Liver (tissue), 9 donors: ENCODE measurements around the gene MMP25. TPM values are rescaled to one million over a fixed set of nuclear protein-coding genes. Genes with fewer than 3 reads are reported as not detected.

Experiments
- DNase-seq: peaks from one replicate; pipeline ENCODE4 v3.0.0-alpha.2; 2017; ENCODE audit warnings: low spot score
- H3K27ac ChIP-seq, 2 donors: one replicate each; pipeline ENCODE4 v1.7.0; 2013; ENCODE audit warnings: inconsistent platforms in 2 of 2, low read length in 2 of 2, control low read depth in 1 of 2, low read depth in 1 of 2, mild to moderate bottlenecking in 1 of 2
- H3K27me3 ChIP-seq, 4 donors: one replicate each; pipeline versions ENCODE4 v1.6.1 to v1.7.0; 2013; ENCODE audit warnings: low read length in 3 of 4, inconsistent platforms in 1 of 4, mild to moderate bottlenecking in 1 of 4, moderate library complexity in 1 of 4; ENCODE audit not compliant: control insufficient read depth in 4 of 4, insufficient read depth in 4 of 4
- H3K36me3 ChIP-seq, 4 donors: one replicate each; pipeline versions ENCODE4 v1.6.1 to v1.7.0; 2013; ENCODE audit warnings: low read length in 3 of 4, mild to moderate bottlenecking in 3 of 4, low read depth in 1 of 4, moderate library complexity in 1 of 4; ENCODE audit not compliant: control insufficient read depth in 4 of 4, insufficient read depth in 3 of 4
- H3K4me1 ChIP-seq, 4 donors: one replicate each; pipeline versions ENCODE4 v1.6.1 to v1.7.0; 2013; ENCODE audit warnings: low read length in 3 of 4, mild to moderate bottlenecking in 3 of 4, moderate library complexity in 1 of 4; ENCODE audit not compliant: control insufficient read depth in 4 of 4, insufficient read depth in 4 of 4
- H3K4me3 ChIP-seq, 3 donors: one replicate each; pipeline versions ENCODE4 v1.6.1 to v1.7.0; 2013; ENCODE audit warnings: low read length in 3 of 3, control low read depth in 1 of 3, low read depth in 1 of 3, mild to moderate bottlenecking in 1 of 3
- H3K9ac ChIP-seq, 2 donors: one replicate each; pipeline ENCODE4 v1.7.0; 2013; ENCODE audit warnings: low read length in 2 of 2, mild to moderate bottlenecking in 2 of 2, moderate library complexity in 2 of 2, control low read depth in 1 of 2, low read depth in 1 of 2
- H3K9me3 ChIP-seq, 4 donors: one replicate each; pipeline versions ENCODE4 v1.6.1 to v1.7.0; 2013; ENCODE audit warnings: low read length in 3 of 4; ENCODE audit not compliant: control insufficient read depth in 4 of 4
- CTCF ChIP-seq: fragments of 150-350 bp; IDR thresholded peaks from 2 replicates; pipeline ENCODE4 v1.5.1; 2017; ENCODE audit warnings: improper control_type of control experiment, low read depth, low read length; ENCODE audit not compliant: missing input control
- FOXA2 ChIP-seq: IDR thresholded peaks from 2 replicates; pipeline ENCODE4 v1.6.1; 2016; ENCODE audit warnings: antibody characterized with exemption
- HNF4A ChIP-seq, 2 donors: conservative IDR thresholded peaks; 2 replicates each; pipeline ENCODE4 v1.6.1; 2016; ENCODE audit warnings: antibody characterized with exemption in 2 of 2, mild to moderate bottlenecking in 2 of 2
- HNF4G ChIP-seq: IDR thresholded peaks from 2 replicates; pipeline ENCODE4 v1.6.1; 2016; ENCODE audit warnings: antibody characterized with exemption
- JUND ChIP-seq, 2 donors: IDR thresholded peaks; 2 replicates each; pipeline ENCODE4 v1.6.1; 2016; ENCODE audit warnings: antibody characterized with exemption in 2 of 2
- MAX ChIP-seq: IDR thresholded peaks from 2 replicates; pipeline ENCODE4 v1.6.1; 2016; ENCODE audit warnings: antibody characterized with exemption
- NR2F2 ChIP-seq: IDR thresholded peaks from 2 replicates; pipeline ENCODE4 v1.6.1; 2016; ENCODE audit warnings: antibody characterized with exemption
- RAD21 ChIP-seq, 2 donors: IDR thresholded peaks; 2 replicates each; pipeline ENCODE4 v1.6.1; 2016; ENCODE audit warnings: antibody characterized with exemption in 2 of 2, mild to moderate bottlenecking in 2 of 2
- RXRA ChIP-seq, 2 donors: IDR thresholded peaks; 2 replicates each; pipeline ENCODE4 v1.6.1; 2017 to 2018; ENCODE audit warnings: antibody characterized with exemption in 2 of 2, mild to moderate bottlenecking in 1 of 2
- TAF1 ChIP-seq: conservative IDR thresholded peaks from 2 replicates; pipeline ENCODE4 v1.6.1; 2016; ENCODE audit warnings: antibody characterized with exemption, mild to moderate bottlenecking
- ZBTB33 ChIP-seq: IDR thresholded peaks from 2 replicates; pipeline ENCODE4 v1.6.1; 2016; ENCODE audit warnings: antibody characterized with exemption
- WGBS: extraction: QIAGEN DNeasy Blood & Tissue Kit; methylation state at CpG from one replicate; pipeline ENCODE4 v1.1.7; 2013; 5-methylcytosine and 5-hydroxymethylcytosine counted together
- polyA plus RNA-seq, 2 donors: library from polyadenylated mRNA; stranded (reverse) in 1 of 2; unstranded in 1 of 2; fragments of 200-250 nt in 1 of 2; fragments of >200 nt in 1 of 2; fragmentation: Nextera tagmentation in 1 of 2; extraction: Ambion mirVana in 1 of 2; gene quantifications; one replicate each; pipeline versions ENCODE4 v1.2.1 to v1.2.3, GENCODE V29; 2013 to 2015
- total RNA-seq, 2 donors: library from RNA; depleted of rRNA; stranded (reverse); fragments of >200 nt; gene quantifications; one replicate each; pipeline ENCODE4 v1.2.3, GENCODE V29; 2014
- TF ChIP-seq, protein P1 (sequence below): IDR thresholded peaks from 2 replicates; pipeline ENCODE4 v1.6.1; 2016; ENCODE audit warnings: antibody characterized with exemption, mild to moderate bottlenecking
- donor health status: healthy.
- donor health status: healthy.
- donor health status: healthy.
- donor health status: healthy.
- donor health status: healthy.

The MMP25 gene
- total and polyA plus RNA-seq, 4 donors: 0.47 to 2.7 (median 0.96) TPM

DNA sequence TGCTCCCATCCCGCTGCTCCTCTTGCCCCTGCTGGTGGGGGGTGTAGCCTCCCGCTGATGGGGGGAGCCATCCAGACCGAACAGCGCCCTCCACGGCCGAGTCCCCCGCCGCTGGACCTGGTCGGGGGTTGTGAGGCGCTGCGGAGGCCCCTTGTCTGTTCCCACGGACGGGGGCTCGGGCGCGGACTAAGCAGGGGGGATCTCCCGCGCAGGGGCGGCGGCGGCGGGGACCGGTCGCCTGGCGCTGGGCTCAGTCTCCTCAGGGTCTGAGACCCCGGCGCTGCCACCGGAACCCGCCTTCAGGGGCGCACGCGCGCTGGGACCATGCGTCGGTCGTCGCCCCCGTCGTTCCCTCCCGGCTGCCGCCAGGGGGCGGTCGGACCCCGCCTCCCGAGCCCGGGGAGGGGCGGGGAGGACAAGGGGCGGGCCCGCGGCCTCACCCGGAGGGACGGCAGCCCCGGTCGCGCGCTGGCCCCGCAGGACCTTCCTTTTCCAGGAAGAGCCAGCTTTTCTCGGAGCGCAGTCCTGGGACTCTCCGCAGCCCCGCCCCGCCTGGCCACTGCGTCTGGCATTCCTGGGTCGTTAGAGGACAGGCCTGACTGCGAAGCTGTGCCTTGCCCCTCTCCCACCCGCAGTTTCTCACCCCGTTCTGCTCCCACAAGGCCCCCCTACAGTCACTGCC is 12.8 kb downstream of the MMP25 start (continued):
- TF ChIP-seq, protein P1, sequence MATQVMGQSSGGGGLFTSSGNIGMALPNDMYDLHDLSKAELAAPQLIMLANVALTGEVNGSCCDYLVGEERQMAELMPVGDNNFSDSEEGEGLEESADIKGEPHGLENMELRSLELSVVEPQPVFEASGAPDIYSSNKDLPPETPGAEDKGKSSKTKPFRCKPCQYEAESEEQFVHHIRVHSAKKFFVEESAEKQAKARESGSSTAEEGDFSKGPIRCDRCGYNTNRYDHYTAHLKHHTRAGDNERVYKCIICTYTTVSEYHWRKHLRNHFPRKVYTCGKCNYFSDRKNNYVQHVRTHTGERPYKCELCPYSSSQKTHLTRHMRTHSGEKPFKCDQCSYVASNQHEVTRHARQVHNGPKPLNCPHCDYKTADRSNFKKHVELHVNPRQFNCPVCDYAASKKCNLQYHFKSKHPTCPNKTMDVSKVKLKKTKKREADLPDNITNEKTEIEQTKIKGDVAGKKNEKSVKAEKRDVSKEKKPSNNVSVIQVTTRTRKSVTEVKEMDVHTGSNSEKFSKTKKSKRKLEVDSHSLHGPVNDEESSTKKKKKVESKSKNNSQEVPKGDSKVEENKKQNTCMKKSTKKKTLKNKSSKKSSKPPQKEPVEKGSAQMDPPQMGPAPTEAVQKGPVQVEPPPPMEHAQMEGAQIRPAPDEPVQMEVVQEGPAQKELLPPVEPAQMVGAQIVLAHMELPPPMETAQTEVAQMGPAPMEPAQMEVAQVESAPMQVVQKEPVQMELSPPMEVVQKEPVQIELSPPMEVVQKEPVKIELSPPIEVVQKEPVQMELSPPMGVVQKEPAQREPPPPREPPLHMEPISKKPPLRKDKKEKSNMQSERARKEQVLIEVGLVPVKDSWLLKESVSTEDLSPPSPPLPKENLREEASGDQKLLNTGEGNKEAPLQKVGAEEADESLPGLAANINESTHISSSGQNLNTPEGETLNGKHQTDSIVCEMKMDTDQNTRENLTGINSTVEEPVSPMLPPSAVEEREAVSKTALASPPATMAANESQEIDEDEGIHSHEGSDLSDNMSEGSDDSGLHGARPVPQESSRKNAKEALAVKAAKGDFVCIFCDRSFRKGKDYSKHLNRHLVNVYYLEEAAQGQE: peak; percentile 48
- TF ChIP-seq NR2F2: peak; percentile 48
- TF ChIP-seq HNF4A (conservative IDR thresholded peaks at IDR 0.05): peak in 1 of 2 donors; percentile 46
- TF ChIP-seq RAD21 (IDR thresholded peaks at IDR 0.05): peak; percentile 79 to 83
- no peak for TF ChIP-seq HNF4G

DNA sequence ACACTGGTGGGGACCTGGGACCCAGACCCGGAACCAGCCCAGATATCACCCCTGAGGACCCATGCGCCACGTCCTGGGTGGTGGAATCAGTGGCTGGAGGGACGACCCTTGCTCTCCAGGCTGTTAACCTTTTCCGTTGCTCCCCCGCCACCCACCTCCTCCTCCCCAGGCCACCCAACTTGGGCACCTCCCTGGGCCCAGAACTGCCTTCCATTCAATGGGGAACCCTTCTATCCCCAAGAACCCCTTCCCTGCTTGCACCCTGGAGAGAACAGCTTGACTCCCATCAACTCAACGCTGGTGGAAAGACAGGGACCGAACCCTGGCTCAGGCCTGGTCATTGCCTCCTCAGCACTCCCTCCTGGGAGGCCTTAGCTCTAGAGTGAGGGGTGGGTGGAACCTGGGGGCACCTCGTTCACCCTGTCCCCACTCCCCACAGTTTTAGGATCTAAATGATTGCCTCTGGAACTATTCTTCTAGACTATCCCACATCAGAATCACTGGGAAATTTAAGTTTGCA is 13.4 kb downstream of the MMP25 start:
- Histone ChIP-seq H3K36me3 (no peaks in the 10 kb centered on the region), H3K4me1 (peaks cover 6 to 22% (median 20%) of the 10 kb centered on the region in 4 donors), H3K9me3 (no peaks in the 10 kb centered on the region), H3K27ac (peak overlapping the region; percentile 85 to 89), H3K9ac (peak overlapping the region in 1 of 2 donors; percentile 23), H3K27me3 (no peaks in the 10 kb centered on the region), H3K4me3 (peak overlapping the region; percentile 2 to 89 (median 21))
- DNase-seq: no peak
- TF ChIP-seq NR2F2 (peak; percentile 4), TAF1 (no peak), CTCF (no peak), ZBTB33 (no peak), MAX (no peak), FOXA2 (no peak), HNF4G (no peak), RXRA (IDR thresholded peaks at IDR 0.05) (no peak), JUND (IDR thresholded peaks at IDR 0.05) (no peak)
- 46% methylated on average over 9 of the region's 9 CpGs for WGBS
